ENCODE results near the gene HOXD12. TPM values are rescaled to one million over a fixed set of nuclear protein-coding genes. Genes with fewer than 3 reads are reported as not detected.
A peak's percentile ranks its signal among the peaks of the same experiment; 100 is the strongest.

HOXD12 gene
- total and polyA plus RNA-seq, 2 donors (not counting 1 experiment from before 2014, with no cell fraction given), result not detected

DNA sequence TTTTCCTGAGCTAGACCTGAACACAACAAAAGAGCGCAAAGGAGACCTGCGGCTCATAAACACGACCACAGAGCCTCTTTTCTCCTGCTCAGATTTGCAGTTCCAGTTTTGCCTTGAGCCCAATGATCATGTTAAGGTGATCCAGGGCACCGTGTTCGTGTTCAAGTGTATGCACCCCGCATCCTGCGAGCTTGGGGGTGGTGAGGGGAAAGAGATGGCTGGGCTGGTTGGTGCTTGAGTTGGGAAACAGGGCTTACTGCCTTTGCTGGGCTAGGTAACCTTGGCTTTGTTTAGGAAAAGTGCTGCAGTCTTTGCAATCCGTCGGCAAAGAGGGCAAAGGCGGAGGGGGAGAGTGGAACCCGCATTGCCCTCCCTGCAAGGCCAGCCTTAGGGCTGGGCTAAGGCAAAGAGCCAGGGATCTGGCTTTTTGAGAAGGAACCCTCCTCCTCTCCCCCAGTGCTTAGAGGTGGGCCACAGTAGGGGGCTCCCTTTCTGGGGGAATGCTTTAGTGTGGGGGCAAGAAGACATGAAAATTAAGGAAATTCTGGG lies 18.3 kb downstream of the HOXD12 start:
- Histone ChIP-seq H3K27ac (ENCODE audit: insufficient read depth, low read length) (no peak overlapping the region), H3K79me2 (ENCODE audit: control insufficient read depth, insufficient read depth, low read length) (no peaks in the 10 kb centered on the region), H3K27me3 (ENCODE audit: control insufficient read depth, insufficient read depth, low read length) (peaks cover 94% of the 10 kb centered on the region), H3K4me1 (ENCODE audit: control insufficient read depth, extremely low read depth, insufficient read depth, low read length) (no peaks in the 10 kb centered on the region), H2AFZ (ENCODE audit: low read length) (no peak overlapping the region), H3K9me3 (ENCODE audit: control insufficient read depth, insufficient read depth, low read depth, low read length) (no peaks in the 10 kb centered on the region), H3K9ac (ENCODE audit: insufficient read depth, low read length) (no peak overlapping the region), H3K4me2 (ENCODE audit: extremely low read depth, insufficient read depth, low read length) (no peak overlapping the region), H3K4me3 (replicated peaks in 1 of 4; ENCODE audit: control extremely low read depth in 1 of 4, insufficient read depth in 1 of 4, low read depth in 3 of 4, low read length in 4 of 4) (no peak overlapping the region), H4K20me1 (ENCODE audit: control insufficient read depth, extremely low read depth, insufficient read depth, low read length) (no peaks in the 10 kb centered on the region), H3K36me3 (ENCODE audit: control insufficient read depth, insufficient read depth, low read length) (no peaks in the 10 kb centered on the region)
- peak; percentile 27 for TF ChIP-seq EZH2 (IDR thresholded peaks at IDR 0.05; ENCODE audit: low read length, missing control alignments)
- TF ChIP-seq, protein P1, sequence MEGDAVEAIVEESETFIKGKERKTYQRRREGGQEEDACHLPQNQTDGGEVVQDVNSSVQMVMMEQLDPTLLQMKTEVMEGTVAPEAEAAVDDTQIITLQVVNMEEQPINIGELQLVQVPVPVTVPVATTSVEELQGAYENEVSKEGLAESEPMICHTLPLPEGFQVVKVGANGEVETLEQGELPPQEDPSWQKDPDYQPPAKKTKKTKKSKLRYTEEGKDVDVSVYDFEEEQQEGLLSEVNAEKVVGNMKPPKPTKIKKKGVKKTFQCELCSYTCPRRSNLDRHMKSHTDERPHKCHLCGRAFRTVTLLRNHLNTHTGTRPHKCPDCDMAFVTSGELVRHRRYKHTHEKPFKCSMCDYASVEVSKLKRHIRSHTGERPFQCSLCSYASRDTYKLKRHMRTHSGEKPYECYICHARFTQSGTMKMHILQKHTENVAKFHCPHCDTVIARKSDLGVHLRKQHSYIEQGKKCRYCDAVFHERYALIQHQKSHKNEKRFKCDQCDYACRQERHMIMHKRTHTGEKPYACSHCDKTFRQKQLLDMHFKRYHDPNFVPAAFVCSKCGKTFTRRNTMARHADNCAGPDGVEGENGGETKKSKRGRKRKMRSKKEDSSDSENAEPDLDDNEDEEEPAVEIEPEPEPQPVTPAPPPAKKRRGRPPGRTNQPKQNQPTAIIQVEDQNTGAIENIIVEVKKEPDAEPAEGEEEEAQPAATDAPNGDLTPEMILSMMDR (conservative IDR thresholded peaks at IDR 0.05 in 1 of 2, IDR thresholded peaks at IDR 0.05 in 1 of 2; ENCODE audit: low read depth in 1 of 2, low read length in 2 of 2), result no peak
- no peak for DNase-seq (ENCODE audit: low read depth in 2 of 2)

DNA sequence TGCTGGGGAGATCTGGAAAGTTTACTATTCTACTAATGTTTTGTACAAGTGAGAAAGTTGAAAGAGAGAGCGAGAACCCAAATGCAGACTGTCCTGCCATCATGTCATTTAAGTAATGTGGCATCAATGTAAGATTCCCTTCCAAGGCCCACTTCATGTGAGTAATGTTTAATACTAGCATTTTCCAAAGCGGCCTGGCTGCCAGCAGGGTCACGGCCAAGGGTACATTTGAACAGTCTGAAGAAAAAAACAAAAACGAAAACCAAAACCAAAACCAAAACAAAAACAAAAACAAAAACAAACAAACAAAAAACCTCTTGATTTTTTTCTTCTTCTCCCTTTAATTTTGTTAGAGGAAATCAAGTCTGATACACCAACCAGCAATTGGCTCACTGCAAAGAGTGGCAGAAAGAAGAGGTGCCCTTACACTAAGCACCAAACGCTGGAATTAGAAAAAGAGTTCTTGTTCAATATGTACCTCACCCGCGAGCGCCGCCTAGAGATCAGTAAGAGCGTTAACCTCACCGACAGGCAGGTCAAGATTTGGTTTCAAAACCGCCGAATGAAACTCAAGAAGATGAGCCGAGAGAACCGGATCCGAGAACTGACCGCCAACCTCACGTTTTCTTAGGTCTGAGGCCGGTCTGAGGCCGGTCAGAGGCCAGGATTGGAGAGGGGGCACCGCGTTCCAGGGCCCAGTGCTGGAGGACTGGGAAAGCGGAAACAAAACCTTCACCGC lies 19.2 kb downstream of the HOXD12 start:
- Histone ChIP-seq H3K27ac (ENCODE audit: insufficient read depth, low read length) (no peak overlapping the region), H3K36me3 (ENCODE audit: control insufficient read depth, insufficient read depth, low read length) (no peaks in the 10 kb centered on the region), H3K4me2 (ENCODE audit: extremely low read depth, insufficient read depth, low read length) (no peak overlapping the region), H3K27me3 (ENCODE audit: control insufficient read depth, insufficient read depth, low read length) (peaks cover 95% of the 10 kb centered on the region), H2AFZ (ENCODE audit: low read length) (no peak overlapping the region), H3K79me2 (ENCODE audit: control insufficient read depth, insufficient read depth, low read length) (no peaks in the 10 kb centered on the region), H3K4me1 (ENCODE audit: control insufficient read depth, extremely low read depth, insufficient read depth, low read length) (no peaks in the 10 kb centered on the region), H4K20me1 (ENCODE audit: control insufficient read depth, extremely low read depth, insufficient read depth, low read length) (no peaks in the 10 kb centered on the region), H3K4me3 (replicated peaks in 1 of 4; ENCODE audit: control extremely low read depth in 1 of 4, insufficient read depth in 1 of 4, low read depth in 3 of 4, low read length in 4 of 4) (no peak overlapping the region), H3K9me3 (ENCODE audit: control insufficient read depth, insufficient read depth, low read depth, low read length) (no peaks in the 10 kb centered on the region), H3K9ac (ENCODE audit: insufficient read depth, low read length) (no peak overlapping the region)
- TF ChIP-seq EZH2 (IDR thresholded peaks at IDR 0.05; ENCODE audit: low read length, missing control alignments), result no peak
- TF ChIP-seq, protein P1 (conservative IDR thresholded peaks at IDR 0.05 in 1 of 2, IDR thresholded peaks at IDR 0.05 in 1 of 2; ENCODE audit: low read depth in 1 of 2, low read length in 2 of 2), result peak; percentile 13 to 24
- no peak for DNase-seq (ENCODE audit: low read depth in 2 of 2)

DNA sequence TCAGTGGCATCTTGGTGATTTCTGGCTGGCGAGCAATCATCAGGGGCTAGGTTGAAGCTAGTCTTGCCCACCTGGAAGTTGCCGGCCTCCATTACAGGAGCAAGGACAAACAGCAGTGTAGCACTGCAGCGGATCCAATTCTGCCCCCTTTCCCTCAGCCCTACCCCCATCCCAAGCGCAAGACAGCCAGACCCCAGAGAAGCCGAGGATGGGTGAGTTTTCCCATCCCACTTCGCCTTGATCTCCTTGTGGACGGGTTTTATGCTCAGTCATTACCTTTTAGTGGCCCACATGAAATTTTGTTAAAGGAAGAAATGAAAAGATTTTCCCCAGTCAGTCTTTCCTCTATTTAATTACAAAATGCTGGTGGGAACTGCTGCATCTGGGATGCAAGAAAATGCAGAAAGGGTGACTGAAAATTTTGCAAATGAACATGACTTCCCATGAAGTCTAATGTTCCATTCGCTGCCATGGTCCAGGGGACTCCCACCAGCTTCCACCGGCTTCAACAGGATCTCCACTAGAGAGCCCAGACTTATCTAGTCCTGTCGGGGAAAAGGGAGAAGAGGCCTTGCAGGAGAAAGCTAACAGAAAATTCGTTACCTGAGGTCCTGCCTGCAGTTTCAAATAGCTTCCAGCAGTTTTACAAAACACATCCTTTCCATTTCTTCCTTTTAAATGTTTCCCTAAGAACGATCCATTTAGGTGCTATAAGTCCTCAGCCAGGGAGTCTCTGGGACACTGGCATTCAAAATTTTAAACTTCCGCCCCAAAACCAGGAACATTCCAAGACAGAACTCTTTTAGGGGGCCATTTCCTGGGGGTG lies 21.0 kb downstream of the HOXD12 start:
- no peaks in the 10 kb centered on the region for H4K20me1 ChIP-seq (ENCODE audit: control insufficient read depth, extremely low read depth, insufficient read depth, low read length)
- no peak overlapping the region for H3K4me2 ChIP-seq (ENCODE audit: extremely low read depth, insufficient read depth, low read length)
- no peaks in the 10 kb centered on the region for H3K9me3 ChIP-seq (ENCODE audit: control insufficient read depth, insufficient read depth, low read depth, low read length)
- H3K4me3 ChIP-seq (replicated peaks in 1 of 4; ENCODE audit: control extremely low read depth in 1 of 4, insufficient read depth in 1 of 4, low read depth in 3 of 4, low read length in 4 of 4), result no peak overlapping the region
- no peaks in the 10 kb centered on the region for H3K36me3 ChIP-seq (ENCODE audit: control insufficient read depth, insufficient read depth, low read length)
- H3K4me1 ChIP-seq (ENCODE audit: control insufficient read depth, extremely low read depth, insufficient read depth, low read length), result no peaks in the 10 kb centered on the region
- no peak overlapping the region for H3K27ac ChIP-seq (ENCODE audit: insufficient read depth, low read length)
- no peak overlapping the region for H2AFZ ChIP-seq (ENCODE audit: low read length)
- TF ChIP-seq, protein P1 (conservative IDR thresholded peaks at IDR 0.05 in 1 of 2, IDR thresholded peaks at IDR 0.05 in 1 of 2; ENCODE audit: low read depth in 1 of 2, low read length in 2 of 2), result no peak
- peak; percentile 18 for TF ChIP-seq EZH2 (IDR thresholded peaks at IDR 0.05; ENCODE audit: low read length, missing control alignments)
- H3K27me3 ChIP-seq (ENCODE audit: control insufficient read depth, insufficient read depth, low read length), result peaks cover 95% of the 10 kb centered on the region
- no peak for DNase-seq (ENCODE audit: low read depth in 2 of 2)
- no peak overlapping the region for H3K9ac ChIP-seq (ENCODE audit: insufficient read depth, low read length)
- no peaks in the 10 kb centered on the region for H3K79me2 ChIP-seq (ENCODE audit: control insufficient read depth, insufficient read depth, low read length)

Measured in fibroblast of lung (primary cell).